Sigmoid colon (tissue), 4 donors: ENCODE measurements around the gene NAA25.

ENCODE experiments used
- POLR2A ChIP-seq, 2 donors: fragments of 450-650 bp; IDR thresholded peaks; one replicate each; pipeline ENCODE4 v1.6.1; 2016; ENCODE audit warnings: antibody characterized with exemption in 2 of 2, mild to moderate bottlenecking in 2 of 2, moderate library complexity in 2 of 2
- POLR2AphosphoS5 ChIP-seq, 4 donors: sonication (generic); formaldehyde crosslinking; IDR thresholded peaks; one replicate each; pipeline ENCODE4 v1.6.1; 2017; ENCODE audit warnings: antibody characterized with exemption in 4 of 4
- TF ChIP-seq, protein P1 (sequence below), 4 experiments: fragments of 450-650 bp in 3 of 4; fragments of 200-600 bp in 1 of 4; IDR thresholded peaks; one replicate each; pipeline ENCODE4 v1.5.1; 2016 to 2019; ENCODE audit warnings: antibody characterized with exemption in 4 of 4, mild to moderate bottlenecking in 3 of 4, moderate library complexity in 2 of 4

DNA sequence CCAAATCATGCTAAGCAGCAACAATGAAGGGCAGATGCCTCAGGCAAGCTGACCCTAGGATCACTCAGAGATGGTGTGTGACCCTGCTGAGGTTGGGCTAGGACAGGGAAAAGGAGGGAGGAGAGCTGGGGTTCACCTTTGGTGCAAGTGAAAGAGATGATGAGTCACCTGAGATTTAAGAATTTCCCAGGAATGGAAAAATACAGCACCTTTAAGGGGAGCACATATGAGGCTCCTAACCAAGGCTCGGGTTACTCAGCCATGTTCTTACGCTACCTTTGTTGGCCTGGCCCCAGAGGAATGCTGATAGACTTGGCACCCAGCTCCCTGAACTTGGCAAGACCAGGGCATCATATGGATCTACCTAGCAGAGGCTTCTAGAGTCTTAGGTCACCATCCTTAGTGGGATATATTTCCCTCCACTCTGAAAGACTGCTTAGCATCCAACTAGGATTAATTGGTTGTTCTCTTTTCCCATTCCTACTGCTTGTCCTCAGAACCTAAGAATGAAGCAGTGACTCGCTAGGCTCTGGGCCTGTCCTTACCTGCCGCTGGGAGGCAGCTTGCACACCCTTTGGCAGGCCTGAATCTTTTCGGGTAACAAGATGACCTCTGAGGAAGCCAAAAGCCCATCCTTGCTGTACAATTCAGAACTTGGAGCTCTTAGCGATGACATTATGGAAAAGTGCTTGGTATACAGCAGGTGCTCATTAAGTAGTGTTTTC lies 4.0 kb upstream of the NAA25 start:
- TF ChIP-seq, protein P1, sequence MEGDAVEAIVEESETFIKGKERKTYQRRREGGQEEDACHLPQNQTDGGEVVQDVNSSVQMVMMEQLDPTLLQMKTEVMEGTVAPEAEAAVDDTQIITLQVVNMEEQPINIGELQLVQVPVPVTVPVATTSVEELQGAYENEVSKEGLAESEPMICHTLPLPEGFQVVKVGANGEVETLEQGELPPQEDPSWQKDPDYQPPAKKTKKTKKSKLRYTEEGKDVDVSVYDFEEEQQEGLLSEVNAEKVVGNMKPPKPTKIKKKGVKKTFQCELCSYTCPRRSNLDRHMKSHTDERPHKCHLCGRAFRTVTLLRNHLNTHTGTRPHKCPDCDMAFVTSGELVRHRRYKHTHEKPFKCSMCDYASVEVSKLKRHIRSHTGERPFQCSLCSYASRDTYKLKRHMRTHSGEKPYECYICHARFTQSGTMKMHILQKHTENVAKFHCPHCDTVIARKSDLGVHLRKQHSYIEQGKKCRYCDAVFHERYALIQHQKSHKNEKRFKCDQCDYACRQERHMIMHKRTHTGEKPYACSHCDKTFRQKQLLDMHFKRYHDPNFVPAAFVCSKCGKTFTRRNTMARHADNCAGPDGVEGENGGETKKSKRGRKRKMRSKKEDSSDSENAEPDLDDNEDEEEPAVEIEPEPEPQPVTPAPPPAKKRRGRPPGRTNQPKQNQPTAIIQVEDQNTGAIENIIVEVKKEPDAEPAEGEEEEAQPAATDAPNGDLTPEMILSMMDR (IDR thresholded peaks at IDR 0.05) = no peak
- no peak for TF ChIP-seq POLR2A (IDR thresholded peaks at IDR 0.05)
- no peak for TF ChIP-seq POLR2AphosphoS5 (IDR thresholded peaks at IDR 0.05)
